Measurements from ENCODE around the gene CHST11.
"Not testable (repeated sequence)": the region's sequence is repeated elsewhere in the genome, so short reads cannot be mapped to it uniquely, and the experiment has no call there.

CHST11 gene

DNA sequence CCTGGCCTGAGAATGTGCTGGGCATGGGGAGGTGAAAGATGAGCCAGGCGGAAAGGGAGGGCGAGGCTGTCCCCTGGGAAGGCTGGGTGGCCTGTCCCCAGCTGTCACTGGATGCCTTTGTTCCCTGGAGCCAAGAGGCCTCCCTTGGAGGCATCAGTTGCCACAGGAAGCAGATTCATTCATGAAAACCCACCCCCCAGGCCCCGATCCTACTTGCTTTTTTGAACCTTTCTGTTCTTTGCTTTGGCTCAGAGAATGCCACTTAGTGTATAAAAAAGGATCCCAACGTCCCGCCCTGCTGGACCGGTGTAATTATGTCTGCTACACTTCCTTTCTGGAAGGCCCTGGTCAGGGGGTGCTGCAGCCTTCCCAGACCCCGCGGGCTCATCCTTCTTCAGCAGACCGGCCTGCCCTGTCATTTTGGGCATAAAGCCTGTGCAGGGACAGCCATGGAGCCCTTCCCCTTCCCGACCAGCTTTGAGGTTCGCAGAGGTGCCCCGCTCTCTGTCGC is 281.1 kb downstream of the CHST11 start:
- Histone ChIP-seq H3K4me1 (ENCODE audit: control insufficient read depth in 1 of 2, insufficient read depth in 2 of 2, low read length in 2 of 2) (peaks cover 0 to 4% of the 10 kb centered on the region in 2 donors), H3K27ac (ENCODE audit: low read length) (no peak overlapping the region)

DNA sequence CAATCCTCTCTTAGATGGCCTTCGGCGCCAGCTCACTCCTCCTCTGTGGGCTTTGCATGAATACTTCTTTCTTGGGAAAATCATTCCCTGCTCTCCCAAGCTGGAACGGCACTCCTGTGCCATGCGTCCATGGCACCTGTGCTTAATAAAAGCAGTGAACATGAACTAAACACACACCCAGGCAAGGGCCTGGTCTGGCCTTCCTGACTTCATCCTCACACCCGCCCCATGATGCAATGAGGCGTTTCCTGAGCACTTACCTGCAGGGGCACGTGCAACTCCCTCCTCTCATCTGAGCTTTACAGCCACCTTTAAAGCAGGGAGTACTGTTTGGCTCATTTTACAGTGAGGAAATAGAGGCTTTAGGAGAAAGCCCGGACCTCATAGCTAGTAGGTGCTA is 281.6 kb downstream of the CHST11 start:
- Histone ChIP-seq H3K4me3 (ENCODE audit: low read depth in 1 of 2, low read length in 2 of 2) (no peak overlapping the region), H3K9me3 (ENCODE audit: control insufficient read depth in 1 of 2, low read length in 2 of 2) (no peaks in the 10 kb centered on the region), H3K36me3 (ENCODE audit: control insufficient read depth in 1 of 2, insufficient read depth in 2 of 2, low read length in 2 of 2) (no peaks in the 10 kb centered on the region), H3K27me3 (ENCODE audit: low read depth, low read length) (no peaks in the 10 kb centered on the region), H3K27ac (ENCODE audit: low read length) (no peak overlapping the region), H3K4me1 (ENCODE audit: control insufficient read depth in 1 of 2, insufficient read depth in 2 of 2, low read length in 2 of 2) (peaks cover 0 to 5% of the 10 kb centered on the region in 2 donors)

More for the DNA sequence above, 281.1 kb downstream of the CHST11 start:
- Histone ChIP-seq H3K36me3 (ENCODE audit: control insufficient read depth in 1 of 2, insufficient read depth in 2 of 2, low read length in 2 of 2) (no peaks in the 10 kb centered on the region), H3K27me3 (ENCODE audit: low read depth, low read length) (no peaks in the 10 kb centered on the region), H3K4me3 (ENCODE audit: low read depth in 1 of 2, low read length in 2 of 2) (no peak overlapping the region), H3K9me3 (ENCODE audit: control insufficient read depth in 1 of 2, low read length in 2 of 2) (no peaks in the 10 kb centered on the region)

DNA sequence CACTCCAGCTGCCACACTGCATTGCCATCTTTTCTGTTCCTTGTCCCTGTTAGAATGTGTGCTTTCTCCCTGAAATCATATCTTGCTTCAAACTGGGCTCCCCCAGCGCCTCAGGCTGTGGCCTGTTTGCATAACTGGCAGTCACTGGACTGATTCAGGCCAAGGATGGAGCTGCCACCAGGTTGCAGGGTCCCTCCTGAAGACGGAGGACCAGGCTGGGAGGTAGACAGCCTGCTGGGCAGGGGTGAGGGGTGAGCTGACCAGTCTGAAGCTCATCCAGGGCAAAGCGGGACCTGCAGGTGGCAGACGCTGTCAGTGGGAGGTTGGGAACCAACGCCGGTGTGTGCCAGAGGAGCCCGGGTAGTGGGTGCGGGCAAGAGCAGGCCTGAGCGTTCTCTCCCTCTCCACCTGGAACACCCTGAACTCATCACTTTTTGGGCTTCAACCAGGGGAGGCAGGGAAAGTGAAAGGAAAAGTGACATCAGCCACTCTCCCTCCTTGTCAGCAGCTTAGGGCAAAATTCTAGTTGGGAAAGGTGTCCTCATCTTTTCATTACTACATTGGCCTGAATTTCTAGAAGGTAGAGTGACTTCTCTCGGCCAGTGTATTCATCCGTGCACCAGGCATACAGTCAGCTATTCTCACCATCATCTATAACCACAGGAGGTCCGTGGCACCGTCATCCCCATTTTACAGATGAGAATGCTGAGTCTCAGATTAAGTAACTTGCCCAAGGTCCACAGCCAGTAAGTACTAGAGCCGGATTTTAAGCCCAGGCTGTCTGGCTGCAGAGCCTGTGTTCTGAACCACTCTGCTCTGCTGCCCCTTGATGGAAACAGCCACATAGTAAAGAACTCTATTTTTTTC is 282.3 kb downstream of the CHST11 start:
- H3K4me1 ChIP-seq (ENCODE audit: control insufficient read depth in 1 of 2, insufficient read depth in 2 of 2, low read length in 2 of 2) = peaks cover 0 to 5% of the 10 kb centered on the region in 2 donors
- no peaks in the 10 kb centered on the region for H3K27me3 ChIP-seq (ENCODE audit: low read depth, low read length)
- H3K9me3 ChIP-seq (ENCODE audit: control insufficient read depth in 1 of 2, low read length in 2 of 2) = no peaks in the 10 kb centered on the region
- H3K27ac ChIP-seq (ENCODE audit: low read length) = no peak overlapping the region
- no peak overlapping the region for H3K4me3 ChIP-seq (ENCODE audit: low read depth in 1 of 2, low read length in 2 of 2)
- H3K36me3 ChIP-seq (ENCODE audit: control insufficient read depth in 1 of 2, insufficient read depth in 2 of 2, low read length in 2 of 2) = no peaks in the 10 kb centered on the region

- Histone ChIP-seq H3K9me3 (ENCODE audit: control insufficient read depth in 1 of 2, low read length in 2 of 2) (no peaks in the 10 kb centered on the region), H3K27me3 (ENCODE audit: low read depth, low read length) (no peaks in the 10 kb centered on the region), H3K27ac (ENCODE audit: low read length) (no peak overlapping the region), H3K36me3 (ENCODE audit: control insufficient read depth in 1 of 2, insufficient read depth in 2 of 2, low read length in 2 of 2) (no peaks in the 10 kb centered on the region), H3K4me3 (ENCODE audit: low read depth in 1 of 2, low read length in 2 of 2) (no peak overlapping the region), H3K4me1 (ENCODE audit: control insufficient read depth in 1 of 2, insufficient read depth in 2 of 2, low read length in 2 of 2) (peaks cover 0 to 5% of the 10 kb centered on the region in 2 donors)
These were observed 283.9 kb downstream of the CHST11 start for GRCh38 chr12:104740668-104741067.

GRCh38 chr12:104741077-104741476 is 284.3 kb downstream of the CHST11 start:
- H3K4me1 ChIP-seq (ENCODE audit: control insufficient read depth in 1 of 2, insufficient read depth in 2 of 2, low read length in 2 of 2) = peaks cover 0 to 5% of the 10 kb centered on the region in 2 donors
- H3K9me3 ChIP-seq (ENCODE audit: control insufficient read depth in 1 of 2, low read length in 2 of 2) = no peaks in the 10 kb centered on the region
- no peak overlapping the region for H3K27ac ChIP-seq (ENCODE audit: low read length)

DNA sequence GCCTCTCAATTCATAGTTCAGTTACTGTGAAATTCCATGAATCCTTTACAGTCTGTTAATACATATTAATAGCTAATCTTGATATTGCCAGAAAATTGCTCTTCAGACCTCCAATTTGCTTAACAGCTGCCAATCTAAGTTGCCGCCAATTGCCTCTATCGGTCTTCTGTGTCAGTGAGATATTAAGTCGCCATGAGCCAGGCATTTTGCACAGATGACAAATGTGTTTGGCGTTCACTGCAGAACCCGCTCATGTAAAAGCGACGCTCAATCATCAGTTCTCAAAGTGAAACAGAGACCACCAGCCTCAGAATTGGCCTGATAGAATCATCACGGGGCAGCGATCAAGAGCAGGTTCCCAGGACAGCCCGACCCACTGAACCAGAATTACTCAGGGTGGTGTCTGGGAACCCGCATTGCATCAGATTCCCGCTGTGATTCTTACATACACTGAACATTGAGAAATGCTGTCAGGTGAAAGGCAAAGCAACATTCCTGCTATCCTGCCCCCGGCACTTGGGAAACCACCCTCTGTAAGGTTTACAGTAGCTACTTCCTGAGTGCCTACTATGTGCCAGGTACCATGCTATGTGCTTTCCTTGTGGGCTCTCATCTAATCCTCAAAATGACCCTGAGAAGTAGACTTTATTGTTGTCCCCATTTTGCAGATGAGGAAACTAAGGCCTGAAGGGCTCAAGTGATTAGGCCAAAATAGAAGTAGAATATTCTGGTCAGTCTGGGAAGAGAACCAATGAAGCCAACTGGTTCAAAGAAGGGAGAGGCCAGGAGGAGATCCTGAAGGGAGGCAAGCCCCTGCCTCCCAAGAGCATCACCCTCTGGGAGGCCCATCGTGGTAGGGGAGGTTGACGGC is 285.0 kb downstream of the CHST11 start:
- Histone ChIP-seq H3K4me3 (ENCODE audit: low read depth in 1 of 2, low read length in 2 of 2) (no peak overlapping the region), H3K9me3 (ENCODE audit: control insufficient read depth in 1 of 2, low read length in 2 of 2) (no peaks in the 10 kb centered on the region), H3K27me3 (ENCODE audit: low read depth, low read length) (no peaks in the 10 kb centered on the region), H3K4me1 (ENCODE audit: control insufficient read depth in 1 of 2, insufficient read depth in 2 of 2, low read length in 2 of 2) (peaks cover 0 to 5% of the 10 kb centered on the region in 2 donors), H3K36me3 (ENCODE audit: control insufficient read depth in 1 of 2, insufficient read depth in 2 of 2, low read length in 2 of 2) (no peaks in the 10 kb centered on the region), H3K27ac (ENCODE audit: low read length) (no peak overlapping the region)

More at GRCh38 chr12:104741077-104741476, 284.3 kb downstream of the CHST11 start:
- Histone ChIP-seq H3K27me3 (ENCODE audit: low read depth, low read length) (no peaks in the 10 kb centered on the region), H3K4me3 (ENCODE audit: low read depth in 1 of 2, low read length in 2 of 2) (no peak overlapping the region), H3K36me3 (ENCODE audit: control insufficient read depth in 1 of 2, insufficient read depth in 2 of 2, low read length in 2 of 2) (no peaks in the 10 kb centered on the region)

GRCh38 chr12:104742551-104743201 is 285.9 kb downstream of the CHST11 start:
- no peaks in the 10 kb centered on the region for H3K36me3 ChIP-seq (ENCODE audit: control insufficient read depth in 1 of 2, insufficient read depth in 2 of 2, low read length in 2 of 2)
- no peaks in the 10 kb centered on the region for H3K9me3 ChIP-seq (ENCODE audit: control insufficient read depth in 1 of 2, low read length in 2 of 2)
- H3K4me1 ChIP-seq (ENCODE audit: control insufficient read depth in 1 of 2, insufficient read depth in 2 of 2, low read length in 2 of 2) = peaks cover 0 to 5% of the 10 kb centered on the region in 2 donors
- no peak overlapping the region for H3K4me3 ChIP-seq (ENCODE audit: low read depth in 1 of 2, low read length in 2 of 2)
- no peaks in the 10 kb centered on the region for H3K27me3 ChIP-seq (ENCODE audit: low read depth, low read length)
- H3K27ac ChIP-seq (ENCODE audit: low read length) = no peak overlapping the region

- no peak overlapping the region for H3K27ac ChIP-seq (ENCODE audit: low read length)
- H3K4me3 ChIP-seq (ENCODE audit: low read depth in 1 of 2, low read length in 2 of 2) = no peak overlapping the region
- no peaks in the 10 kb centered on the region for H3K27me3 ChIP-seq (ENCODE audit: low read depth, low read length)
- H3K9me3 ChIP-seq (ENCODE audit: control insufficient read depth in 1 of 2, low read length in 2 of 2) = no peaks in the 10 kb centered on the region
- H3K36me3 ChIP-seq (ENCODE audit: control insufficient read depth in 1 of 2, insufficient read depth in 2 of 2, low read length in 2 of 2) = no peaks in the 10 kb centered on the region
- H3K4me1 ChIP-seq (ENCODE audit: control insufficient read depth in 1 of 2, insufficient read depth in 2 of 2, low read length in 2 of 2) = peaks cover 2 to 5% of the 10 kb centered on the region in 2 donors
These were observed 286.4 kb downstream of the CHST11 start for GRCh38 chr12:104743202-104743580.

GRCh38 chr12:104743753-104744548 is 287.2 kb downstream of the CHST11 start:
- not testable (repeated sequence) for H3K9me3 ChIP-seq (ENCODE audit: control insufficient read depth in 1 of 2, low read length in 2 of 2); H3K27ac ChIP-seq (ENCODE audit: low read length); H3K27me3 ChIP-seq (ENCODE audit: low read depth, low read length); H3K4me3 ChIP-seq (ENCODE audit: low read depth in 1 of 2, low read length in 2 of 2); H3K36me3 ChIP-seq (ENCODE audit: control insufficient read depth in 1 of 2, insufficient read depth in 2 of 2, low read length in 2 of 2)
- peaks cover 4 to 11% of the 10 kb centered on the region in 2 donors for H3K4me1 ChIP-seq (ENCODE audit: control insufficient read depth in 1 of 2, insufficient read depth in 2 of 2, low read length in 2 of 2)

DNA sequence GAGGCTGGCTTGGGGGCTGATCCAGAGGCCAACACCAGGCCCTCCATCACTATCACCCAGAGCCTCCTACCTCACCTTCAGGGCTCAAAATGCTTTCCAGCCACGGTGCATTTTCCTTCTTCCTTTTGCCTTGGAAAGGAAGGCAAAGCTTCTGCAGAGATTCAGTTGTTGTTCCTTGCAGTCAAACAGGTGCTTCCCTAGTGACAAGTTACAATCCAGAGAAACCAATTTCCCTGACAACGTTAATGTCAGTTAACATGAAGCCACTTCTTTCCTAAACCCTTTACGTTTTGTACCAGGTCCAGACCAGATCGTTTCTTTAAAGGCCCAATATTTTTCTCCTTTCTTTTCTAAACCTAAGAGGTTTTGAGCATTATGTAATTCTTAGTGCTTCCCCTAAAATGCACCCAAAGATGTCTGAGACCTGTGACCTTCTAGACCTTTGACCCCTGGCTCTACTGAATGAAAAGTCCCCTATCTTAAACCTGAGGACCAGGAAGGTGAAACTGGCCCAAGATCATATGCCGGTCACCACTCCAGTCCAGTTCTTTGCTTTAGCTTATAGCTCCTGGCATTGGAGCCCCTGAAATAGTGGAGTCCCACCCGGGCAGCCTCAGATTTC is 289.8 kb downstream of the CHST11 start:
- no peak overlapping the region for H3K4me3 ChIP-seq (ENCODE audit: low read depth in 1 of 2, low read length in 2 of 2)
- H3K9me3 ChIP-seq (ENCODE audit: control insufficient read depth in 1 of 2, low read length in 2 of 2) = no peaks in the 10 kb centered on the region
- no peak overlapping the region for H3K27ac ChIP-seq (ENCODE audit: low read length)
- H3K4me1 ChIP-seq (ENCODE audit: control insufficient read depth in 1 of 2, insufficient read depth in 2 of 2, low read length in 2 of 2) = peaks cover 12% of the 10 kb centered on the region in 2 donors
- no peaks in the 10 kb centered on the region for H3K36me3 ChIP-seq (ENCODE audit: control insufficient read depth in 1 of 2, insufficient read depth in 2 of 2, low read length in 2 of 2)
- no peaks in the 10 kb centered on the region for H3K27me3 ChIP-seq (ENCODE audit: low read depth, low read length)
